Pulmonary artery endothelial cell (primary cell): ENCODE data around the gene RTN4R. TPM values are rescaled to one million over a fixed set of nuclear protein-coding genes. Genes with fewer than 3 reads are reported as not detected.
"Not testable (repeated sequence)": the region's sequence is repeated elsewhere in the genome, so short reads cannot be mapped to it uniquely, and the experiment has no call there.

Experiments used
- DNase-seq: peaks from one replicate; pipeline ENCODE4 v3.0.0-alpha.2; 2011; ENCODE audit warnings: low read depth, low spot score
- total RNA-seq: library from RNA; depleted of rRNA; stranded (reverse); fragments of >200 nt; gene quantifications from 2 replicates; pipeline ENCODE4 v1.2.3, GENCODE V29; 2014

Gene RTN4R
- total RNA-seq, 1 donor from 2014 or later, result 0.46 TPM

- DNase-seq, result not testable (repeated sequence)
These were observed 18.8 kb upstream of the RTN4R start for GRCh38 chr22:20286784-20287423.

GRCh38 chr22:20286312-20286660 lies 18.2 kb upstream of the RTN4R start:
- DNase-seq, result not testable (repeated sequence)

GRCh38 chr22:20285473-20286311 lies 17.6 kb upstream of the RTN4R start:
- not testable (repeated sequence) for DNase-seq

GRCh38 chr22:20284471-20285086 lies 16.5 kb upstream of the RTN4R start:
- DNase-seq, result no peak

- no peak for DNase-seq
These were observed 15.6 kb upstream of the RTN4R start for GRCh38 chr22:20283674-20284066.

GRCh38 chr22:20282901-20283673 lies 15.0 kb upstream of the RTN4R start:
- DNase-seq, result no peak

GRCh38 chr22:20281891-20282290 lies 13.8 kb upstream of the RTN4R start:
- DNase-seq, result no peak

GRCh38 chr22:20281473-20281872 lies 13.4 kb upstream of the RTN4R start:
- DNase-seq, result not testable (repeated sequence)

GRCh38 chr22:20280866-20281265 lies 12.7 kb upstream of the RTN4R start:
- no peak for DNase-seq

GRCh38 chr22:20280163-20280562 lies 12.0 kb upstream of the RTN4R start:
- DNase-seq, result not testable (repeated sequence)

GRCh38 chr22:20279662-20280134 lies 11.6 kb upstream of the RTN4R start:
- no peak for DNase-seq

GRCh38 chr22:20278726-20279490 lies 10.8 kb upstream of the RTN4R start:
- DNase-seq, result not testable (repeated sequence)

- DNase-seq, result not testable (repeated sequence)
These were observed 10.0 kb upstream of the RTN4R start for GRCh38 chr22:20277936-20278635.

- no peak for DNase-seq
These were observed 8.3 kb upstream of the RTN4R start for GRCh38 chr22:20276468-20276867.

- DNase-seq, result no peak
These were observed 7.7 kb upstream of the RTN4R start for GRCh38 chr22:20275836-20276235.

- DNase-seq, result not testable (repeated sequence)
These were observed 7.2 kb upstream of the RTN4R start for GRCh38 chr22:20275325-20275724.

GRCh38 chr22:20274374-20274773 lies 6.3 kb upstream of the RTN4R start:
- not testable (repeated sequence) for DNase-seq

GRCh38 chr22:20273758-20274181 lies 5.7 kb upstream of the RTN4R start:
- no peak for DNase-seq

GRCh38 chr22:20272700-20273099 lies 4.6 kb upstream of the RTN4R start:
- no peak for DNase-seq

- no peak for DNase-seq
These were observed 4.1 kb upstream of the RTN4R start for GRCh38 chr22:20272174-20272573.
